GM21515 (cell line): Measurements from ENCODE around the gene POLR1E.

Experiments
- ATAC-seq: cut with Tn5 transposase; IDR thresholded peaks from one replicate; pipeline ENCODE4 v1.9.1; 2021; ENCODE audit not compliant: unreplicated experiment

Gene POLR1E

DNA sequence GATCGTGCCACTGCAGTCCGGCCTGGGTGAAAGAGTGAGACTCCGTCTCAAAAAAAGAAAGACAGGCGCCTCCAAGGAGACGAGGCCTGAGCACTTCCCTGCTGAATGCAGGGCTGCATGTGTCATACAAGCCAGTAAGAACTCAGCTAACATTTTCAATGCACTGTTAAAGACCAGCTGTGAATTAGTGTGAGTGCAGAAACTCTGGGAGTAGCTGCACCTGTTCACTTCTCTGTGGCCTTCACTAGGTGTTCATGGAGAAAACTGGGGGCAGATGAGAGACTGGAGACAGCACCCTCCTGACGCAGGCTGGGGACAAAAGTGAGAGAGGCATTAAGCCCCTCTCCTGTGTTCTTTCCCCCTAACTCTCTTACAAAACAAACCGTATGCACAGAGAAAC, 48.7 kb downstream of the POLR1E start:
- ATAC-seq, result no peak

DNA sequence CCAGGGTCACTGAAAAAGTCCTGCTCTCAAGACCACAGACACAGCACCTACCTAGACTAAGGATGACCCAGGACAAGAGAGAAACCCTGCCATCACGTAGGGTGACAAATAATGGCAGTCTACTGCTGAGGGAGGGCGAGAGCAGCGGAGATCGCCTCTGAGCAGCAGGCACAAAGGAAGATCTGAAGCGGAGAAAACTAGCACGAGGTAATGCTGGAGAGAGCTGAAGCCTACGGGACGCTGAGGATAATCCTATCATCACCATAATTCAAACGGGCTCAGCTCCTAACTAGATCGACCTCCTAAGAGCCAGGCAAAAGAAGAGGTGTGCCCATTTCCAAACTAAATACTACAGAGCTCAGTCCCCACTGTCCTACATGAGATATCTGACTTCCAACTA, 49.2 kb downstream of the POLR1E start:
- no peak for ATAC-seq

DNA sequence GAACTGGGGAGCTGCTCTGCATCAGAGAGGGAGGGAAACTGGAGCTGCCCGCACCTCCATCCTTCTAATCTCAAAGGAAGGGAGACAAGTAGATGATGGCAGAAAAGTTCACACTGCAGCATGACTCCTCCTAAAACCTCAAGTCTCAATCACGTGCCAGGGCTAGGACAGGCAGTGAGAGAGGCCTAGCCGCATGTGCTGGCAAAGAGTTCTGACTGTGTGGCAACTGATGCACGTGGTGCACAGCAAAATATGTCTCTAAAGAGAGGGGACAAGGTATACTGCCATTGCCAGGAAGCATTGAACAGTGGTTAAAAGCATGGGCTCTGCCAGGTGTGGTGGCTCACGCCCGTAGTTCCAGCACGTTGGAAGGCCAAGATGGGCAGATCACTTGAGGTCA, 52.4 kb downstream of the POLR1E start:
- ATAC-seq, result no peak

DNA sequence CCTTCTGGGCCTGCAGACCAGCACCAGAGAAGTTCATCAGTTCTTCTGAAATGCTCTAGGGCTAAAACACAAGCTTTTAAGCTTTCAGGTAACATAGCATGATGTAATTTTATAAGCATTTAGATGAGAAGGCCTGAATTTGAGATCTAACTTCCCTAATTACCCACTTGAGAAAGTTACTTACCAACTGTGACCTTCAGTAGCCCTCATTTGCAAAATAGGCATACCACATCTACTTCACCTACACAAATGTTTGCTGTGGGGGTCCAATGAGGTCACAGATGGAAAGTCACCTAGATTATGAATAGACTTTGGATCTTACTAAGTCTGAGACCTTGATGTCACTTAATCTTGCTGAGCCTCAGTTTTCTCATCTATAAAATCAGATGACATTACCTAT, 53.9 kb downstream of the POLR1E start:
- no peak for ATAC-seq

DNA sequence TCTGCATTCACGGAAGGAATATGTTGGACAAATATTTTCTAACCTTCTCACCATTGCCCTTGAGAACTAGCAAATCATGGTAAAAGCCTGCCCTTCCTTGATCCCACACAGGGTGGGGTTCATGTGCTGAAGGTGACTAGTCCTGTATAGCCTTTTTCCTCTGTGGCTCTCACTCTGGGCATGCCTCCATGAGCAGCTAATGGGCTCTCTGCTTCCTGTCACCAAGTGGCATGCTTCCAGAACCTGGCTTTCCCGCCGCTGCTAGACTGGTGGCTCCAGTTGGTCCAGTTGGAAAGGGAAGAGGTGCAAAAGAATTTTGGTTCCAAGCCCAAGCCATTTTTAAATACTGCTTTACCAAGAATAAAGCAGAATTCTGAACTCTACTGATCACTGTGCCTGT, 54.9 kb downstream of the POLR1E start:
- ATAC-seq, result no peak

DNA sequence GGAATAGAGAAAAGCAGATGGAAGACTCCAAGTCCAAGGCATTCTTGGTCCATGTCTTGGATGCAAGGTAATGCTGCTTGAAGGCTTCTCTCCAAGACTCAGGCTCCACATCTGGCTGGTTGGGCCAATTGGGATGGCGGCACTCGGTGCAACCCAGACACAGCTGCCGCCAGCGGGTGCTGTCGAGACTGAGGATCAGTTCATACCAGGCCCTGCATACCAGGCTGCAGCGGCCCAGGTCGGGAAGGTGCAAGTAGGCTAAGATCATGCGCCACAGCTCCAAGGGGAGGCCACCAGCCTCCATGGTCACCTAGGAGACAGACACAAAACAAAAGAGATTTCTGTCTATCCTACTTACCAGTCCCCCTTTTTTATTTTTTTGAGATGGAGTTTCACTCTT, 55.7 kb downstream of the POLR1E start:
- no peak for ATAC-seq

DNA sequence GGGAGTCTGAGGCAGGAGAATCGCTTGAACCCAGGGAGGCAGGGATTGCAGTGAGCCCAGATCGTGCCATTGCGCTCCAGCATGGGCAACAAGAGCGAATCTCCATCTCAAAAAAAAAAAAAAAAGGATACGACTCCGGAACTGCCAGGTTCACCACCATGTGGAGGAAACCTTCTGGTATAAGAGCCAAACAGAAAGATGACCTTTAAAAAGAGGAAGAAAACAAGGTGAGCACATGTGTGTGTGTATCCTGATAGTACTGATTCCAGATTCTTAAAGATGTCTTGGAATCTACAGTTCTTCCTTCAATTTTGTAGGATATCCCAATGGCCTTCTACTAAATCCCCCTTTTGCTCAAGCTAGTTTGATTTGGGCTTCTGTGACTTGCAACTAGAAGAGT, 56.7 kb downstream of the POLR1E start:
- no peak for ATAC-seq

DNA sequence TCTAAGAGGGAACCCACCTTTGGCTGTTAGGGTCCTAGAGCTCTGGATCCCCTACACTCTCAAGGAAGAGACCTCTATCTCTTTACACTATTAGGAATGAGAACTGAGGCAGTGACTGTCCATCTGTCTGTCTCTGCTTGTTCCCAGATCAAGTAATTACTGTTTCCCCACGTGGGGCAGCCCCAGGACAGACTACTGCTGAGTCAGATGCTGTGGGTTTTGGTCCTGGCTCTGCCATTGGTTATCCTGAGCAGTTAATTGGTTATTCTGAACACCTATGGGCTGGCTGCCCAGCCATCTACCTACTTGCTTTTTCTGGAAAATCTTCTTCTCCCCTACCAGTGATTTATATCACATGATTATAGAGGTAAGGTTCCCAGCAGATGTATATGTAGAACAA, 57.1 kb downstream of the POLR1E start:
- no peak for ATAC-seq

DNA sequence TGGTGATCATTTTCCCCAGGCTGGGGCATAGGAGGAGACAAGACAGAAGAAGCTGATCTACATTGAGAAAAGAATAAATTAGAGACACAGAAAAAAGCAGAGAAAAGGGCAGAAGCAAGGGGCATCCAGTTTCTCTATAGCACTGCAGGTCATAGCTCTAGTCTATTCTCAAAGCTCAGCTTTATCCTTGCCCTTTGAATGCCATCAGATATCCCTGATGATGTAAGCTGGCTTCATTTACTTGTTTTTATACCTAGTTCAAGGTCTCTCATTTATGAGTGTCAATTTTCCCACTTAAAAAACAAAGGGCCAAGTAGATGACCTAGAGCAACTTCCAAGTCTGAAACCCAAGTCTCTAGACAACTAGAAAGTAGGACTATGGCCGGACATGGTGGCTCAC, 57.7 kb downstream of the POLR1E start:
- no peak for ATAC-seq

DNA sequence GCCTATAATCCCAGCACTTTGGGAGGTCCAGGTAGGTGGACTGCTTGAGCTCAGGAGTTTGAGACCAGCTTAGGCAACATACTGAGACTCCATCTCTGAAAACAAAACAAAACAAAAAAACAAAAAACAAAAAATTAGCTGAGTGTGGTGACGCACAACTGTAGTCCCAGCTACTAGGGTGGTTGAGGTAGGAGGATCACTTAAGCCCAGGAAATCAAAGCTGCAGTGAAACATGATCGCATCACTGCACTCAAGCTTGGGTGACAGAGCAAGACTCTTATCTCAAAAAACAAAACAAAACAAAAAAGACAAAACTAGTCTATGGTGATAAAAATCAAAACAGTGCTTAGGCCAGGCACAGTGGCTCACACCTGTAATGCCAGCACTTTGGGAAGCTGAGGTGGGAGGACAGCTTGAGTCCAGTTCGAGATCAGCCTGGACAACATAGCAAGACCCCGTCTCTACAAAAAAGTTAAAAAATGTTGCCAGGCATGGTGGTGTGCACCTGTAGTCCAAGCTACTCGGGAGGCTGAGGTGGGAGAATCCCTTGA, 61.7 kb downstream of the POLR1E start:
- no peak for ATAC-seq

DNA sequence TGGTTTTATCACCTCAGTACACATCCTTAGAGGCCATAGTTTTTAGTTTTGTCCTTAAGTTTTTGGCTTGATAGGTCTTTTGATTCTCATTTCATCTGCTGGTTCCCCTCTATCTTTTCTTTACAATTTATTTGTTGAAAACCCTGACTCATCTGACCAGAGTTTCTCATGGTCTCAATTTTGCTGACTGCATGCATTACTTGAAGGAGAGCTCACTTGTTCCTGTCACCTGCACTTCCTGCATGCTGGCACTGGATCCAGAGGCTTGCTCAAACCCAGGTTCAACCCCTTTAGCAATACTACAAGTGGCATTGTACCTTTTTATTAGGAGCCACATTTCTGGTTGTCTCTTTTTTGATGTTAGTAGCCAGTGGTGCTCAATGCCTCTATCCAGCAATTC, 63.8 kb downstream of the POLR1E start:
- ATAC-seq, result no peak

DNA sequence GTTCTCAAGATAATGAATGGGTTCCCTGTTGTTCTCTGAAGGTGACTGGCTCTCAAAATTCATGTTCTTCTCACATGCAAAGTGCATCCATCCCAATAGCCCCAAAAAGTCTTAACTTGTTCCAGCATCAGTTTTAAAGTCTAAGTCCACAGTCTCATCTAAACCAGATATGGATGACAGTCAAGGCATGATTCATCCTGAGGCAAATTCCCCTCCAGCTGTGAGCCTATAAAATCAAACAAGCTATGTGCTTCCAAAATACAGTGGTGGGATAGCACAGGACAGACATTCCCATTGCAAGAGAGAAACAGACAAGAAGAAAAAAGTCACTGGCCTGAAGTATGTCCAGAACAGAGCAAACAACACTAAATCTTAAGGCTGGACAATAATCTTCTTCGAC, 65.0 kb downstream of the POLR1E start:
- ATAC-seq, result no peak

DNA sequence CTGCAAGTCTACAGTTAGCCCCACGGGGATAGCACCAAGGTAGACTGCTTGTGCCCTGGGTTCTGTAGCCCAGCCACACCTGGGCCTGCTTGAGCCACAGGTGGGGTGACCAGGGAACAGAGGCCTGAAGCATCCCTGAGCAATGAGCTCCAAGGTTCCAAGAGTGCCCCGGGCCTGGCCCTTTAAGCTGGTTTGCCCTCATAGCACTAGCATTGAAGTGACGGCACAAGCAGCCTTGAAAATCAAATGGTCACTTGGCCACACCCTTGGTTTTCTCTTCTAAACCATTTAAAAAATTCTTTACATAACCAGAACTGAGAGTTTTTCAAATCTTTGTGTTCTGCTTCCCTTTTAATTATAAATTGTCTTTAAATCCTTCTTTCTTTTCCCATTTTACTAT, 65.7 kb downstream of the POLR1E start:
- no peak for ATAC-seq

DNA sequence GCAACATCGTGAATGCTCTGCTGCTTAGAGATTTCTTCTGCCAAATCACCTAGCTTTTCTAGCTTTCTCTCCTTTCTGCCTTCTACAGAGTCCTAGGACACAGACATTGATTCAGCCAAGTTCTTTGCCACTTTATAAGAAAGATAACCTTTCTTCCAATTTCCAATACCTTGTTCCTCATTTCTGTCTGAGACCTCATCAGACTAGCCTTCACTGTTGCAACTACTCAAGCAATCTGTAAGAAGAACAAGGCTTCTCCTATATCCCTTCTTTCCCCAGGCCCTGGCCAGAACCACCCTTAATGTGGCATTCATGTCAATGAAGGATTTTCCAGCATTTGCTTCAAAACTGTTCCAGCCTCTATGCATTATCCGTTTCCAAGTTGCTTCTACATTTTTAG, 66.1 kb downstream of the POLR1E start:
- ATAC-seq, result no peak
